HG02884 (cell line): ENCODE measurements around the gene MRTO4.
"Not testable (repeated sequence)": the region's sequence is repeated elsewhere in the genome, so short reads cannot be mapped to it uniquely, and the experiment has no call there.

ENCODE experiments used
- ATAC-seq: cut with Tn5 transposase; IDR thresholded peaks from one replicate; pipeline ENCODE4 v1.9.1; 2021; ENCODE audit warnings: mild to moderate bottlenecking, moderate library complexity; ENCODE audit not compliant: unreplicated experiment

MRTO4 gene

DNA sequence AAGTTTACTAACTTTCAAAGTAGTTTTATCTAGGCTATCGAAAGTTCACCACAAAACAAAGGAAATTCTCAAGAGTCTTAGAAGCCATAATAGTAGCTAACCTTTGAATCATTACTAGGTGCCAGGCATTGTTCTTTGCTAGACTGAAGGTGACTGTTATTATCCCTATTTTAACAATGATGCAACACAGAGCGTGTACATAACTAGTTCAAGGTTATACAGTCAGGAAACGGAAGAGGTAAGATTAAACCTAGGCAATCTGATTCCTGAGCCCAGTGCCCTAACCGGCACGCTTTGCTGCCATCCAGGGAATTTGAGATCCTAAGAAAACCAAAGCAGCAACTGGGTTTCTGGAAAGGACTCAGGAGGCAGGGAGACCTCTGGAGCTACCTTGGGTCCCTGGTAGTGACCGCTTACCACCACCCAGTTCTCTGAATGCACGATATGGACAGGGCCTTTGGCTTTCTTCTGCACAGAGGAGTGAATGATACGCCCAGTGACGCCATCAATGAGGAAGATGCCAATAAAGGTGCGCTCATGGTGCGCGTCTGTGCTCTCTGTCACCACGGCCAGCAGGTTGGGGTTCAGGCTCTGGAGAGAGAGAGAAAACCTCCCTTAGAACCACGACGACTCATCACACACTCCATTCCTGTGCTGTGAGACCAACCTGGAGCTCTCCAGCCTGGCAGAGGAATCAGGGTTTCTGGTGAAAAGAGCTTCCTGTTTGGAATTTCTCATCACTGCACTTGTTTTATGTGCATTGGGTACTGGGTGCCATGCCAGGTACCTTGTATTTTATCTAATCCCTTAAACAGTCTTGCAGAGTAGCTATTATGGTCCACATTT, 28.4 kb upstream of the MRTO4 start:
- ATAC-seq: no peak

DNA sequence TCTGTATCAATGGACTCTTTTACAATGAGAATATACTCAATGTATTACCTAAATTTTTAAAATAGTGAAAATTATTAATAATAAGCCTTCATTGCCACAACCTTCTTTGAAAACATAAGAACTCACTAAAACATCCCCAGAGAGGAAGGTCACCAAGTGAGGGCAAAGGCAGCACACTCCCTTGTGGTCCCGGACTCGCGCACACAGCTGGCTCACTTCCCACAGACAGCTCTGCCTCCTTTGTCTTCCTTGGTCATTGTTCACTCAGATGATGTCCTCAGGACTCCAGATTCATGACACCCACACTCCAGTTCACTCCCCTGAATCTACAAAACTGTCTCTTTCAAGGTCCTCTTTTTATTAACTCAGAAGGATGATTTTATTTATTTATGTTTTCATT, 22.4 kb upstream of the MRTO4 start:
- ATAC-seq: no peak

DNA sequence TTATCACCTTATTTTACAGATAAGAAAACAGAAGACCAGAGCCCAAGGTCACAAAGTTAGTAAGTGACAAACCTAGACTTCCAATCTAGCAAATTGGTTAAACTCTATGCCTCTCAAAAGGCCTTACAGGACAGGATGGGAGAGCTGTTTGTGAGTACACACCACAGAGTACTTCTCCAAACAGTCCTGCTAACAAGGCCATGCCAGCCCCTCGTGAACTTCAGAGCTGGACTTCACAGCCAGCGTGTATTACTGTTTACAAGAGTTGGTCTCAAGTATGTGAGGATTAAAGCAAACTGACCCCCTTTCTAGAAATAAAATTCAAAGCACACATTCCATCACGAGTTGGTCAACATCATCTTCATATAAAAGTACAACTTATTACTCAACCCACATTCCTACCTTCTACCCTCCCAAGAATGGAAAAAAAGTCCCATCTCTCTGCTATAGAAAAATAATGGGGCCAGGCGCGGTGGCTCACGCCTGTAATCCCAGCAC, 21.7 kb upstream of the MRTO4 start:
- ATAC-seq: no peak

DNA sequence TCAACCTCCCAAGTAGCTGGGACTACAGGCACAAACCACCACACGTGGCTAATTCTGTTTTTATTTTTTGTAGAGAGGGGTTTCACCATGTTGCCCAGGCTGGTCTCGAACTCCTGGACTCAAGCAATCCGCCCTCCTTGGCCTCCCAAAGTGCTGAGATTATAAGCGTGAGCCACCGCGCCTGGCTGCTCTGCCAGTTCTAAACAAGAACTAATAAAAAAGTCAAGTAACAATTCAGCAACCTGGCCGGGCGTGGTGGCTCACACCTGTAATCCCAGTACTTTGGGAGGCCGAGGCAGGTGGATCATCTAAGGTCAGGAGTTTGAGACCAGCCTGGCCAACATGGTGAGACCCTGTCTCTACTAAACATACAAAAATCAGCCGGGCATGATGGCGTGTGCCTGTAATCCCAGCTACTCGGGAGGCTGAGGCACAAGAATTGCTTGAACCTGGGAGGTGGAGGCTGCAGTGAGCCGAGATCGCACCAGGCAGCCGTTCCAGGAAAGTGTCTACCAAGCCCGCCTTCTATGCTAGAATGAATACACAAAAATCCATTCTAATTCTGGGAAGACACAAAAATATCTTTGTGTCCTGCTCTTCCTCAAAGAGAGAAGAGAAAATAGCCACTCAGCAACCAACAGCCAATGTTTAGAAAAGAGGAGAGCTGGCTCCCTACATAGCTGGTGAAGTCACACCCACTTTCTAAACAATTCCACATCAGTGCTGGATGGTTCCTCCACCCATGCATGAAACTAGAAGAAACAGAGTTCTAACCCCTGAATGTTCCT, 19.7 kb upstream of the MRTO4 start:
- ATAC-seq: not testable (repeated sequence)

DNA sequence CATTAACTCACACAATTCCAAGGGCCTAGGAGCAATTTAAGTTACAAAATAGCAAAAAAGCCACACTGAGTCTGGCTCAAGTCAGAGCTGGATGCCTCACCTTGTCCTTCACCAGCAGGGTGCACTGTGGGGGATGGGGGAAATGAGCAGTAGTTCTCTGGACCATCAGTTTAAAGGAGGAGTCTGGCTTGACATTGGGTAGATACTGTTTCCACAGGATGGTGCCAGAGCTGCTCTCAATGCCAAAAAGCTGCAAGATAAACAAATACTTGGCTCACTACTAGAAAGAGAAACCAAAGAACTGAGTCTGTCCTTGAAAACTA, 19.1 kb upstream of the MRTO4 start:
- no peak for ATAC-seq

DNA sequence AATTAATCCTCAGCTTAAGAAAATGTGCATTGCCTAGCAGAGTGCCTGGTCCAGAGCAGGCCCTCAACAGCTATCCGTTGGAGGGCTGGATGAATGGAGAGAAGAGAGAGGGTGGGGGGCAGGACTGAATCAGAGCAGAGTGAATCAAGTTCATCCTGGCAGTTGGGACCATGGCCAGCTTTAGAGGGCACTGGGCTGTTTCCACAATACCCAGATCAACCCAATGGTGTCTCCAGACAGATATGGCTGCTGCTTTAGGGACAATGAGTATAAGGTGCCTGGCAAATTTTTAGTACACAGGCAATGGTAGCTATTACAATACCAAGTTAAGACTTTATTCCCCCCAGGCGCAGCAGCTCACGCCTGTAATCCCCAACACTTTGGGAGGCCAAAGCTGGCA, 17.4 kb upstream of the MRTO4 start:
- ATAC-seq: no peak

DNA sequence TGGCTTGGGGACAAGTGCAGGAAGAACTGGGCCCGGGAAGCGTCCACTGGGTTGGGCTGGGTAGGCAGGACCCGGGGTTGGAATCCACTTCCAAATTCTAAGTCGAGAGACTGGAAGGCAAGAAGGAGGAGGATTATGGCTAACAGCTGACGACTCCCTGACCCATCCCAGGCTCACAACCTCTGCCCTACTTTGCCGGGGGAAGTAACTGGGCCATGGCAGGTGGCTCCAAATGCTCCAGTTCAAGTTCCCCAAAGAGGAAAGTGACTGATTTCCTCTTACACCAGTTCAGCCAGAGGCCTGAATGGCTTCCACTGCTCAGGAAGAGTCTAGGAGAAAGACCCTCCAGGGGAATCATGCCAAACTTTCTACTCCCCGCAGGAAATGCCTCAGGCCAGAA, 11.7 kb upstream of the MRTO4 start:
- no peak for ATAC-seq

DNA sequence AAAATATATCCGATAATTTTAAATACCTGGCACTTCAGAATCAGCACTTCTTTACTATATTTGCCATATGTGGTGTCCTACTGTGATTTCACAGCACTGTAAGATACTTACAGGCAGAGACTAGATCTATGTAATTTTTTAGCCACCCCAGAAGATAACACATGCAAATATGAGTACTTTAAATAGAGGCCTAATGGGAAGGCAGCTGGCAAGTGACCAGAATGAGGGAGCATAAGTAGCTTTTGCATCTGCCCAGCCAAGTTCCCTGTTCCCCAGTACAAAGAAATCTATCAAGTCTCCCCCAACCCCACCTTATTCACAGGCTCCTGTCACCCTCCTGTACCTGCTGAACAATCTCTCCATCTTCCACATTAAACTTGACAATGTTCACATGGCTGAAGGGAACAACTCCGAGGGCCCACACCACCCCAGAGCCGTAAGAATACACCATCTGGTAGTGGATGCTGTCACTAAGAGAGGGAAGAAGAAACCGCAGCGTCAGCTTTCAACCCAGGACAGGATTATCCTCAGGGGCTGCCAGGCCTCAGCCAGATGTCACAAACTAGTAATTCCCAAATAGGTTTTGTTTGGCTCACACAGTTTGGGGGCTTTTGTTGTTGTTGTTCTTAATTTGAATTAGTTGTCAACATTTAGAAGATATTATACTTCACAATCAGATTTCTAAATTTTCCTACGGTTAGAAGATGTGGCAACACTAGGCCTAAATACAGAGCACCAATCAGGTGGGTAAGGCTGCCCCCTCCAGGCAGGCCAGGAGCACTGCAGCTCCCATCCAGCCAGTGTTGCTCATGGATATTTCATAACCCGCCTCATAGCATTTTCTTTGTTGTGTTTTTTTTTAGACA, 10.7 kb upstream of the MRTO4 start:
- ATAC-seq: no peak

DNA sequence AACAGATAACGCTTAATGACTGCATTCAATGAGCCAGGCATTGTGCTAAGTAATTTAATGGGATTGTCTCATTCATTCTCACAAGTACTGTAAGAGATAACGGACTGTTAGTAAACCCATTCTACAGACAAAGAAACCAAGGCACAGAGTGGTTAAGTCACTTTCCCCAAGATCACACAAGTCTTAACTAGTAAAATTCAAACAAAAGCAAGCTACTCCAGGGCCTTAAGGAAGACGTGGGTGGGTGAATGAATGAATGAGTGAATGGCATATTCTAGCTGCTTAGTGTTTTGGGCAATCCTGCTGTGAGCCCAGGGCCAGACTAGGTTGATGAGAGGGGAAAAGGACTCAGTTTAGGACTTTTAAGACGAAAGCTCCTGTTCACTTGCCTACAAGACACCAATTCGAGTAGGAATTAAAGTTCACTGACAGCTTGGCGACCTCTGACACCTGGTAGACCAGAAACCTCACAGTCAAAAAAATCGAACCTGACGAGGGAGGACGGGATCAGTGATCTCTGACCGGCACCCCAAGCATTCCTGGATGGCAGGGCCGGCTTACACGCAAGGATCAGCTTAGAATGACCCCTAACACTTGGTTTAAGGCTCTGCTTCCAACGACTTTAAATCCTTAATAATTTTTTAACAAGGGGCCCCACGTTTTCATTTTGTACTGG, 838 bp upstream of the MRTO4 start:
- no peak for ATAC-seq

DNA sequence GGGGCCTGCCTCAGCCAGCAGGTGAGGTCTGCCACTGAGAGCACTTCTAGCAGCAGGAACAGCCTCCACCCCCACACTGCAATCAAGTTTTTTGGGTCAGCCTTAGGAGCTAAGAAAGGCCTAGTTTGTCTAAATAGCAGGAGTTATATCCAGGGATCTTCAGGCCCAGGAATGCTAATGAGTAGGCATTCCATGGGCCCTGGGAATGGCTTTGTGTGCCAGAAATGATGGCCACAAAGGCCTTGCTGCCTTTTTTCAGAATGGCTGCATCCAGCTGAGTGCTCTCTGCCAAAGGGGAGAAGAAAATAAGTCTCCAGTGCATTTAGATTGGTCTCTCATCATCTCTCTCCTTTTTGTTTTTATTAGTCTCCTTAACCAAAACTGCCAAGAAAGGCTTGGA, 2.8 kb downstream of the MRTO4 start:
- no peak for ATAC-seq

DNA sequence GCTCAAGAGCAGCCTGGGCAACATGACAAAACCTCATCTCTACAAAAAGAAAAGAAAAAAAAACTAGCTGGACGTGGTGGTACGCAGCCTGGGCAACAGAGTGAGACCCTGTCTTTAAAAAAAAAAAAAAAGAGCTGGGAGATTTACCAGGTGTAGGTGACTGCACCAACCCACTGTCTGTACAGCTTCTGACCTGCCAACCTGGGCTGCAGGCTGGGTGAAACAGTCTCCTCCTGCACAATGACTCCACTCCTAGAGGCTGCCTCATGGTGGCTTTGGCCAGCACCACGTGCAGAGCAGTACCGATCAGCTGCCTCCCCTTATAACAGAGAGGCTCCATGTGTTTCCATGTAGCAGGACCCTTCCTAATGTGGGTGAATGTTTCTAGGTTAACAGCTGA, 3.7 kb downstream of the MRTO4 start:
- ATAC-seq: no peak

DNA sequence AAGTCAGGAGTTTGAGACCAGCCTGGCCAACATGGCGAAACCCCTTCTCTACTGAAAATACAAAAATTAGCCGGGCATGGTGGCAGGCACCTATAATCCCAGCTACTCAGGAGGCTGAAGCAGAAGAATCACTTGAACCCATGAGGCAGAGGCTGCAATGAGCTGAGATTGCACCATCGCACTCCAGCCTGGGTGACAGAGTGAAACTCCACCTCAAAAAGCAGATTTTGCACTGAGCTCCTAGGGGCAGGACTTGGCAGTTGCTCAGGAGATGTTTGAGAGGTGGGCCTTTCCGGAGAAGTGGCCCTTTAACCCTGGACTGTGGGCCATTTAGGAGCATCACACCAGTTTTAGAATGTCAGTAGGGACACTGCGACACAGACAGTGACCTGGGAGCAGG, 4.7 kb downstream of the MRTO4 start:
- not testable (repeated sequence) for ATAC-seq

DNA sequence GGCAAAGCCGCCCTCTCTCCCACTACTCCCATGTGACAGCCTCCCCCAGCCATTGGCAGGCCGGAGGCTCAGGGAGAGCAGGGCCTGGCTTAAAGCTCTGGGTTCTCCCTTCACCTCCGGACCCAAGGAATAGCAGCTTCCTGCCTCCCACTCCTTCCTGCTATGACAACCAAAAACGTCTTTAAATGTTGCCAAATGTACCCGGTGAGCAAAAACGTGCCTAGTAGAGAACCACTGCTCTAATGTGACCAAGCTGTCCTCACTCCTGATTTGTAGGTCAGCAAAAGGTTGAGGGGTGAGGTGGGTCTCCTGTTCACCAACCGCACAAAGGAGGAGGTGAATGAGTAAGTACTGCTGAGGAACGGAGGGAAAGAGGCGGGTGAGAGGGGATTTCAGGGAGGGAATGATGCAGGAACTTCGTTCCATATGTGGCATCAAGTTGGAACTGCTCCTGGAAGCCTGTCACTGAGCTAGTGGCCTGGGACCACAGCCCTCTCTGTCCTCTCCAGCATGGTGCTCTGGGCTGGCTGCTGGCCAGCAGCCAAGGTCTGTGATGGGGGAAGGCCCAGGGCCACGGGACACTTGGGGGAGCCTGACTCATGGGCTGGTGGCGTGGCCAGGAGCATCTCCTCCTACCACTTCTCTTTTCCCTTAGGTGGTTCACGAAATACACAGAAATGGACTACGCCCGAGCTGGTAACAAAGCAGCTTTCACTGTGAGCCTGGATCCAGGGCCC, 5.7 kb downstream of the MRTO4 start:
- no peak for ATAC-seq

DNA sequence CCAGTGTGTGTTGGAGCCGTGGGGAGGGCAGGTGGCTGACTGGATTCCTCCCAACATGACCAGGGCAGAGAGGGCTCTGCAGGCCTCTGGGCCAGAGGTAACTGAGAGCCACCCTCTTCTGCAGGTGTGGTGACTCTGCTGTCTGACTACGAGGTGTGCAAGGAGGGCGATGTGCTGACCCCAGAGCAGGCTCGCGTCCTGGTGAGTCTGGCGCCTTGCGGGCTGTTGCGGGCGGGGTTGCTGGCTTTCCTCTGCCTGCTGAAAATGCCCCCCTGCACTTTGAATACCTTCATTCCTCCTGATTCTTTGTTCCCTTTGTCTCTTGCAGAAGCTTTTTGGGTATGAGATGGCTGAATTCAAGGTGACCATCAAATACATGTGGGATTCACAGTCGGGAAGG, 6.7 kb downstream of the MRTO4 start:
- ATAC-seq: no peak

DNA sequence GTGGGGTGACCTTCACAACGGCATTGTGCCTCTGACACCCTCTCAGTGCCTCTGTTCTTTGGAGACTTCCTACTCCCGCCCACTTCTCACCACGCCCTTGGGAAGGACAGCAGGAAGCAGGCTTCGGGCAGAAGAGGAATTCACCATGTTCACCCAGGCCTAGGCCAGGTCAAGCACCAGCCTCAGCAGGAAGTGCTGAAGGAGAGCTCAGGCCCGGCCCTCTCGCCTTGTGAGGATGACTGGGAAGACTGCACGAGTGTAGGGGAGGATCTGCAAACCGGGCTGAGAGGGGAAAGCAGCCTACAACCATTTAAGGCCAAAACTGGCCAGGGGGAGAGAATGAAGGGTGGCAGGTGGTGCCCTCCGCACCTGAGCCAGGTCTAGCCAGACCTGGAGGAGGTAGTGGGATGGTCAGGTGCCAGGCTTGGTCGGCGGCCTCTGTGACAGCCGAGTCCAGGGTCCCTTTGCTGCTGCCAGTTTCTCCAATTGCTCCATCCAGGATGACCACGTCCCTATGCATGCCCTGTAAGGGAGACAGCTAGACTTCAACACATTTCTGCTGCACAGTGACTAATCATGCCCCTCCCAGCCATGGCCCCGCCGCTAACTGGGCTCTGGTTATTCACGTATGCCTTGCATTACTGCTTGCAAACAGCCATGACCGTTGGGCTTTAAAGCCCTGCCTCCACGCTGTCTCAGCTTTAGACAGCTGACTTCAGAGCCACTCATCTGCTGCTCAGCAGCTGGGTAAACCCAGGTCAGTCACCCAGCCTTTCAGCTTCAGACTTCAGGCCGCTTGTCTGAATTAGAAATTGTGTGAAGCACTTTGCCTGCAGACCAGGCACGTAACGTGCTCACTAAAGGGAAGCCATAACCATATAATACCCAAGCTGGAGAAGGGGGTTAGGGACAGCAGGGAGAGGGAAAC, 8.9 kb downstream of the MRTO4 start:
- no peak for ATAC-seq

DNA sequence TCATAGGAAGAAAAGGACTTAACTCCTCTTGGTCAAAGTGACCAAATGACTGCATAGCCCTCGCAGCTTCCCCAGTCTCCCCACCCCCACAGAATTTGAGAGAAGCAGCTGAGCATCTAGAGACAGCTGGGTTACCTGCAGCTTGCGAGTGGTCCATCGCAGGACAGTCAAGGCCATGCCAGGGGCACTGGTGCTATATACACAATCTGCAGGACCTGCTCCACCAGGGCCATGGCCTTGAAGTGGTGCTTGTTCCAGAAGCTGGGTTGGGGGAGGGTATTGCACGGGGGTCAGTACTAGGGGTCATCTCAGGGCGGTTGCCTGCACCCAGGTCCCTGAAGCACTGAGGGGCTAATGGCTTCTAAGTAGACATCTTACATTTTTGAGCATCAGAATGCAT, 10.4 kb downstream of the MRTO4 start:
- ATAC-seq: no peak

DNA sequence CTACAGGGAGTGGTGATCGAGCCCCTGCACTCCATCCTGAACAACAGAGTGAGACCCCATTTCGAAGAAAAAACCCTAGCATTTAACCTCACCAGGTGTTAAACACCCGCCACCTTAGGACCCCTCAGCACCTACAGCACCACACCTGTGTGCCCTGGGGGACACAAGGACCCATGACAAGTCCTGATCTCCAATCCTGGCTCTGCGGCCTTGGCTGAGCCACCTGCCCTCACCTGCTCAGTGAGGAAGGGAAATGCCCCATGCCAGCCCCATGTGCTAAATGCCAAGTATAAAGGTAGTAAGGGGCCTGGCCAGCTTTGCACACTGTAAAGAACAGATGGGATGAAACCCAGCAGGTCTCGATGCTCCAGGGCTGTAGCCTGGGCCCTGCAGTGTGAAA, 11.1 kb downstream of the MRTO4 start:
- ATAC-seq: no peak

DNA sequence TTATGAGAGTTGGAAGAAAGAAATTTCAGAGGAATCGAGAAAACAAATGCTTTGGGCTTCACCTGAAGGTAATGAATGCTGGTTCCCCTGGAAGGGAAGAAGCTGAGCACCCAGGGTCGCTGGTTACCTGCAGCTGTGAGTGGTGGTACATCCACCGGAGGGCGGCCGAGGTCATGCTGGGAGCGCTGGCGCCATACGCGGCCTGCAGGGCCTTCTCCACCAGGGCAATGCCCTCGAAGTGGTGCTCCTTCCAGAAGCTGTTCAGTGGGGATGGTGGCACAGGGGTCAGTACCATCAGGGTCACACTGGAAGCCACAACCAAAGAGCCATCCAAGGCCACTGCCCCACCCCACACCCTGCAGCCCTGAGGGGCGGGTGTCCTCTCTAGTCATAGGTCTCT, 16.8 kb downstream of the MRTO4 start:
- no peak for ATAC-seq
